SU-DHL-6 (cell line): ENCODE measurements around the gene PCDHB5.
"Not testable (repeated sequence)": the region's sequence is repeated elsewhere in the genome, so short reads cannot be mapped to it uniquely, and the experiment has no call there.

Experiments used
- H2AFZ ChIP-seq: fragments of 200-600 bp; sonication (generic); 2 replicates; pipeline ENCODE4 v1.6.1; 2014; ENCODE audit warnings: low read depth, mild to moderate bottlenecking, moderate library complexity, mixed read lengths, antibody characterized with exemption, low read length; ENCODE audit not compliant: severe bottlenecking
- H3F3A ChIP-seq: fragments of 200-600 bp; shearing (Covaris generic); 2 replicates; pipeline ENCODE4 v1.6.0; 2016; ENCODE audit warnings: antibody characterized with exemption, mild to moderate bottlenecking; ENCODE audit not compliant: insufficient read depth
- H3K27ac ChIP-seq: fragments of 200-600 bp; sonication (generic); 2 replicates; pipeline ENCODE4 v1.5.1; 2016; ENCODE audit warnings: low read depth, mild to moderate bottlenecking, low read length, moderate library complexity, mixed read lengths
- H3K27me3 ChIP-seq: fragments of 200-600 bp; sonication (generic), shearing (Covaris generic); 2 replicates; pipeline ENCODE4 v1.6.0; 2014; ENCODE audit warnings: mild to moderate bottlenecking, low read length
- H3K36me3 ChIP-seq: fragments of 200-600 bp; sonication (generic); 2 replicates; pipeline ENCODE4 v1.6.1; 2014; ENCODE audit warnings: mild to moderate bottlenecking, low read length, mixed read lengths
- H3K4me2 ChIP-seq: fragments of 300-600, 200-600 bp; shearing (Covaris generic), sonication (generic); 2 replicates; pipeline ENCODE4 v1.6.0; 2014; ENCODE audit warnings: low read length, low read depth, mild to moderate bottlenecking; ENCODE audit not compliant: poor library complexity, severe bottlenecking
- H3K4me3 ChIP-seq: fragments of 200-600 bp; sonication (generic); 2 replicates; pipeline ENCODE4 v1.5.1; 2014; ENCODE audit warnings: antibody characterized with exemption, low read length, mild to moderate bottlenecking, mixed read lengths; ENCODE audit not compliant: insufficient read depth, poor library complexity, severe bottlenecking
- H3K79me2 ChIP-seq: fragments of 200-600 bp; sonication (generic); 2 replicates; pipeline ENCODE4 v1.6.1; 2014; ENCODE audit warnings: mild to moderate bottlenecking, low read length, moderate library complexity; ENCODE audit not compliant: insufficient read depth
- H3K9ac ChIP-seq: fragments of 200-600 bp; sonication (generic); 2 replicates; pipeline ENCODE4 v1.7.0; 2014; ENCODE audit warnings: mild to moderate bottlenecking, low read length
- H3K9me2 ChIP-seq: fragments of 200-600 bp; sonication (generic); replicated peaks from 2 replicates; pipeline ENCODE4 v1.6.1; 2014; ENCODE audit warnings: low read length; ENCODE audit not compliant: insufficient read depth
- H3K9me3 ChIP-seq: fragments of 200-600 bp; sonication (generic); 2 replicates; pipeline ENCODE4 v1.6.1; 2014; ENCODE audit warnings: low read length, mixed read lengths; ENCODE audit not compliant: insufficient read depth
- H4K20me1 ChIP-seq: fragments of 200-600 bp; sonication (generic); 2 replicates; pipeline ENCODE4 v1.6.1; 2014; ENCODE audit warnings: low read depth, mild to moderate bottlenecking, antibody characterized with exemption, low read length, moderate library complexity, mixed read lengths
- CTCF ChIP-seq: fragments of 200-600 bp; sonication (generic); IDR thresholded peaks from one replicate; pipeline ENCODE4 v1.5.1; 2017; ENCODE audit warnings: antibody characterized with exemption, mild to moderate bottlenecking, low read length, moderate library complexity; ENCODE audit not compliant: insufficient read depth, poor library complexity, severe bottlenecking
- EZH2phosphoT487 ChIP-seq: fragments of 200-600 bp; sonication (generic), shearing (Covaris generic); conservative IDR thresholded peaks from 2 replicates; pipeline ENCODE4 v1.6.1; 2018; ENCODE audit warnings: mild to moderate bottlenecking, antibody characterized with exemption, low read length, moderate library complexity, mixed read lengths

Gene PCDHB5

GRCh38 chr5:141100243-141100805, 34.7 kb upstream of the PCDHB5 start, which contains the start of gene PCDHB3:
Gene PCDHB3 (plus strand): TSS chr5:141100473. CDS start chr5:141100650, 177 bp downstream.
- H3K36me3 ChIP-seq = no peaks in the 10 kb centered on the region
- no peak within 1 kb of the TSS for H3K4me3 ChIP-seq

GRCh38 chr5:141101059-141101458, 33.9 kb upstream of the PCDHB5 start:
- no peaks in the 10 kb centered on the region for H3K9me2 ChIP-seq
- H2AFZ ChIP-seq = no peak overlapping the region

More at GRCh38 chr5:141100243-141100805, 34.7 kb upstream of the PCDHB5 start, which contains the start of gene PCDHB3:
- Histone ChIP-seq H3K9ac (no peak within 1 kb of the TSS), H3F3A (no peaks in the 10 kb centered on the region), H3K4me2 (no peak within 1 kb of the TSS), H3K27ac (no peak within 1 kb of the TSS), H3K9me2 (no peaks in the 10 kb centered on the region), H4K20me1 (no peaks in the 10 kb centered on the region), H3K9me3 (no peaks in the 10 kb centered on the region), H3K27me3 (no peaks in the 10 kb centered on the region), H2AFZ (no peak within 1 kb of the TSS), H3K79me2 (no peaks in the 10 kb centered on the region)
- TF ChIP-seq EZH2phosphoT487 = no peak
- peak; percentile 69 for TF ChIP-seq CTCF

DNA sequence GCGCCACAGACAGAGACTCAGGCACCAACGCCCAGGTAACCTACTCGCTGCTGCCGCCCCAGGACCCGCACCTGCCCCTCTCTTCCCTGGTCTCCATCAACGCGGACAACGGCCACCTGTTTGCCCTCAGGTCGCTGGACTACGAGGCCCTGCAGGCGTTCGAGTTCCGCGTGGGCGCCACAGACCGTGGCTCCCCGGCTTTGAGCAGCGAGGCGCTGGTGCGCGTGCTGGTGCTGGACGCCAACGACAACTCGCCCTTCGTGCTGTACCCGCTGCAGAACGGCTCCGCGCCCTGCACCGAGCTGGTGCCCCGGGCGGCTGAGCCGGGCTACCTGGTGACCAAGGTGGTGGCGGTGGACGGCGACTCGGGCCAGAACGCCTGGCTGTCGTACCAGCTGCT, 32.9 kb upstream of the PCDHB5 start:
- H3F3A ChIP-seq, H3K36me3 ChIP-seq, H3K9me2 ChIP-seq, H3K9me3 ChIP-seq, H3K27me3 ChIP-seq, H3K27ac ChIP-seq, H2AFZ ChIP-seq, H3K9ac ChIP-seq, H3K4me3 ChIP-seq, H4K20me1 ChIP-seq, H3K79me2 ChIP-seq, H3K4me2 ChIP-seq: not testable (repeated sequence)

More at GRCh38 chr5:141101059-141101458, 33.9 kb upstream of the PCDHB5 start:
- Histone ChIP-seq H4K20me1 (no peaks in the 10 kb centered on the region), H3K27ac (no peak overlapping the region), H3K27me3 (no peaks in the 10 kb centered on the region), H3K4me3 (no peak overlapping the region), H3K9ac (no peak overlapping the region), H3K36me3 (no peaks in the 10 kb centered on the region), H3K9me3 (no peaks in the 10 kb centered on the region), H3F3A (no peaks in the 10 kb centered on the region), H3K79me2 (no peaks in the 10 kb centered on the region), H3K4me2 (no peak overlapping the region)
- TF ChIP-seq CTCF = no peak
- TF ChIP-seq EZH2phosphoT487 = no peak

- not testable (repeated sequence) for H3K9me3 ChIP-seq, H3F3A ChIP-seq, H3K4me2 ChIP-seq, H3K4me3 ChIP-seq, H3K27ac ChIP-seq, H3K9me2 ChIP-seq, H3K79me2 ChIP-seq, H3K9ac ChIP-seq, H2AFZ ChIP-seq, H3K36me3 ChIP-seq, H4K20me1 ChIP-seq, H3K27me3 ChIP-seq
Measured at GRCh38 chr5:141102471-141102870, 32.5 kb upstream of the PCDHB5 start.
